ENCODE measurements around the gene PDGFD.

DNA sequence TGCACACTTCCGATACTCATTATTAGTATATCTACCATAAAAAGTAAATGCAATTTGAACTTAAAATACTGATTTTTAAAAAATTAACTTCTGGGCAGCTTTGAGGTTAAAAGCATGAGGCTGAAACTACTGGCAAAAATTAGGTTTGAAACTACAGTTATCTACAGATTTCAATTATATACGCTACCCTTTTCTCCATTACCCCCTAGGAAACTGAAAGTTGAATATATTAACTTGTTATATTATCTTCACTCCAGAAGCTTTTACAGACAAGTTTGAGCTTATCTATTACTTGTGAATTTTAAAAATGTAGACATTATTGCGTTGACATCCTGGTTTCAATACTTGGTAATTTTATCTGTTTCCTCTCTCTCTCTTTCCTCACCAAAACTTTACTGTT lies 224.3 kb downstream of the PDGFD start:
- TF ChIP-seq, protein P1, sequence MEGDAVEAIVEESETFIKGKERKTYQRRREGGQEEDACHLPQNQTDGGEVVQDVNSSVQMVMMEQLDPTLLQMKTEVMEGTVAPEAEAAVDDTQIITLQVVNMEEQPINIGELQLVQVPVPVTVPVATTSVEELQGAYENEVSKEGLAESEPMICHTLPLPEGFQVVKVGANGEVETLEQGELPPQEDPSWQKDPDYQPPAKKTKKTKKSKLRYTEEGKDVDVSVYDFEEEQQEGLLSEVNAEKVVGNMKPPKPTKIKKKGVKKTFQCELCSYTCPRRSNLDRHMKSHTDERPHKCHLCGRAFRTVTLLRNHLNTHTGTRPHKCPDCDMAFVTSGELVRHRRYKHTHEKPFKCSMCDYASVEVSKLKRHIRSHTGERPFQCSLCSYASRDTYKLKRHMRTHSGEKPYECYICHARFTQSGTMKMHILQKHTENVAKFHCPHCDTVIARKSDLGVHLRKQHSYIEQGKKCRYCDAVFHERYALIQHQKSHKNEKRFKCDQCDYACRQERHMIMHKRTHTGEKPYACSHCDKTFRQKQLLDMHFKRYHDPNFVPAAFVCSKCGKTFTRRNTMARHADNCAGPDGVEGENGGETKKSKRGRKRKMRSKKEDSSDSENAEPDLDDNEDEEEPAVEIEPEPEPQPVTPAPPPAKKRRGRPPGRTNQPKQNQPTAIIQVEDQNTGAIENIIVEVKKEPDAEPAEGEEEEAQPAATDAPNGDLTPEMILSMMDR (IDR thresholded peaks at IDR 0.05), result no peak
- TF ChIP-seq EP300 (IDR thresholded peaks at IDR 0.05), result no peak

Measured in ovary (tissue), 3 donors.